Nephron (organoid): ENCODE data around the gene DOCK6.
A peak's percentile ranks its signal among the peaks of the same experiment; 100 is the strongest.

ENCODE experiments used
- H3K27ac Mint-ChIP-seq, 3 experiments: 2 replicates each; pipeline ENCODE4 v1.8.0; 2020; ENCODE audit warnings: mixed read lengths in 3 of 3, mild to moderate bottlenecking in 2 of 3, moderate library complexity in 1 of 3
- H3K27me3 Mint-ChIP-seq: 2 replicates; pipeline ENCODE4 v1.8.0; 2021; ENCODE audit warnings: low read depth, mild to moderate bottlenecking, moderate library complexity, mixed read lengths
- H3K36me3 Mint-ChIP-seq: 2 replicates; pipeline ENCODE4 v1.8.0; 2020; ENCODE audit warnings: low read depth, mixed read lengths
- H3K4me1 Mint-ChIP-seq: 2 replicates; pipeline ENCODE4 v1.8.0; 2020; ENCODE audit warnings: mixed read lengths
- H3K4me3 Mint-ChIP-seq, 3 experiments: 2 replicates each; pipeline ENCODE4 v1.8.0; 2020; ENCODE audit warnings: mild to moderate bottlenecking in 3 of 3, mixed read lengths in 3 of 3, moderate library complexity in 2 of 3
- H3K9me3 Mint-ChIP-seq: 2 replicates; pipeline ENCODE4 v1.8.0; 2020; ENCODE audit warnings: mixed read lengths
- TF ChIP-seq, protein P1 (sequence below), 3 experiments: fragments of 200-600 bp; sonication (generic); IDR thresholded peaks; one replicate each; pipeline ENCODE4 v1.5.0; 2021; ENCODE audit warnings: antibody characterized with exemption in 3 of 3; ENCODE audit not compliant: unreplicated experiment in 3 of 3

Gene DOCK6

DNA sequence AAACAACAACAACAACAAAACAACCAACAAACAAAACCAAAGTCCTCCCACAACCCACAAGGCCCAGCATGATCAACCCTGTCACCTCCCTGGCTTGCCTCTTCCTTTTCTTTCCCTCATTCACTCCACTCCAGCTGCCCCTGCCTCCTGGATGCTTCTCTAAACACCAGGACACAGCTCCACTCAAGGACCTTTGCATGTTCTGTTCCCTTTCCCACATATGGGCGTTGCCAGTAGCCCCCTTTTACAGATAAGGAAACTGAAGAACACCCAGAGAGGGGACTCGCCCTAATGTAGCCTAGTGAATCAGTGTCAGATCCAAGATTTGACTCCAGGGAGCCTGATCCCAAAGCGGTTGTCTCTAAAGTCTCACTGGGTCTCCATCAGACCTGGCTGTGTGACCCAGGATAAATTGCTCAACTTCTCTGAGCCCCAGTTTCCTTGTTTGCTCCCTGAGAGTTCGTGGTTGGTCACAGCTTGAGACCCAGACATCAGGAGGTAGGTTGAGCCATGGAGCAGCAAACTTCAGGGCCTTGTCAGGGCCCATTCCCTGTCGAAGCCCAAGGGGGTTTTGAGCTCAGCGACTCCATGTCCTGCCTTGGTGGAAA lies 3.0 kb upstream of the DOCK6 start:
- Mint-ChIP-seq H3K4me3 (peak overlapping the region; percentile 53 to 78 (median 61)), H3K27me3 (peaks cover 10% of the 10 kb centered on the region), H3K36me3 (no peaks in the 10 kb centered on the region), H3K27ac (peak overlapping the region in 2 of 3 experiments; percentile 15 to 18), H3K9me3 (peaks cover 2% of the 10 kb centered on the region), H3K4me1 (peaks cover 11% of the 10 kb centered on the region)
- TF ChIP-seq, protein P1, sequence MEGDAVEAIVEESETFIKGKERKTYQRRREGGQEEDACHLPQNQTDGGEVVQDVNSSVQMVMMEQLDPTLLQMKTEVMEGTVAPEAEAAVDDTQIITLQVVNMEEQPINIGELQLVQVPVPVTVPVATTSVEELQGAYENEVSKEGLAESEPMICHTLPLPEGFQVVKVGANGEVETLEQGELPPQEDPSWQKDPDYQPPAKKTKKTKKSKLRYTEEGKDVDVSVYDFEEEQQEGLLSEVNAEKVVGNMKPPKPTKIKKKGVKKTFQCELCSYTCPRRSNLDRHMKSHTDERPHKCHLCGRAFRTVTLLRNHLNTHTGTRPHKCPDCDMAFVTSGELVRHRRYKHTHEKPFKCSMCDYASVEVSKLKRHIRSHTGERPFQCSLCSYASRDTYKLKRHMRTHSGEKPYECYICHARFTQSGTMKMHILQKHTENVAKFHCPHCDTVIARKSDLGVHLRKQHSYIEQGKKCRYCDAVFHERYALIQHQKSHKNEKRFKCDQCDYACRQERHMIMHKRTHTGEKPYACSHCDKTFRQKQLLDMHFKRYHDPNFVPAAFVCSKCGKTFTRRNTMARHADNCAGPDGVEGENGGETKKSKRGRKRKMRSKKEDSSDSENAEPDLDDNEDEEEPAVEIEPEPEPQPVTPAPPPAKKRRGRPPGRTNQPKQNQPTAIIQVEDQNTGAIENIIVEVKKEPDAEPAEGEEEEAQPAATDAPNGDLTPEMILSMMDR (IDR thresholded peaks at IDR 0.05; ENCODE audit: unreplicated experiment in 3 of 3): no peak

DNA sequence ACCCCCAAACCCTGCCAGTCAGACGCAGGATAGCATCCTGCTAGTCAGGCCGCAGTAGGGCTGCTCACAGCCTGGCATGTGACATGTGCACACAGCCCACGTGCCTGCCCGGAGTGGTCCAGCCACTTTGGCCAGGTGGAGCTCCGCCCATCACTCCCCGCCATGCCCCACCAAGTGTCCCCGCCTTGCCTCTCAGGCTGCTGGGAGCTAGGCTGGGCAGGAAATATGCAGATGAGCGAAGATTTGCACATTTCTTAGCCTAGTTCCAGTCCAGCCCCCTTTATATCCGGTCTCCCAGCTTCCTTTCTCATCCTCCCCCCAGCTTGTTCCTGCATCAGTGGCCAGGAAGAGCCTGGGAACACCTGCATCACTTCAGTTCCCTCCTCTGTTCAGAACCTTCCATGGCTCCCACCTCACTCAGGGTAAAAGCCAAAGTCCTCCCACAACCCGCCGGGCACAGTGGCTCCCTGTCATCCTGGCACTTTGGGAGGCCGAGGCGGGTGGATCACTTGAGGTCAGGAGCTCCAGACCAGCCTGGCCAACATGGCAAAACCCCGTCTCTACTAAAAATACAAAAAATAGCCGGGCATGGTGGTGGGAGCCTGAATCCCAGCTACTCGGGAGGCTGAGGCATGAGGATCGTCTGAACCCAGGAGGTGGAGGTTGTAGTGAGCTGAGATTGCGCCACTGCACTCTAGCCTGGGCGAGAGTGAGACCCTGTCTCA lies 2.3 kb upstream of the DOCK6 start:
- TF ChIP-seq, protein P1 (IDR thresholded peaks at IDR 0.05; ENCODE audit: unreplicated experiment in 3 of 3): no peak
- H3K4me1 Mint-ChIP-seq: peaks cover 11% of the 10 kb centered on the region
- H3K27me3 Mint-ChIP-seq: peaks cover 10% of the 10 kb centered on the region
- no peaks in the 10 kb centered on the region for H3K36me3 Mint-ChIP-seq
- peak overlapping the region; percentile 18 to 77 (median 50) for H3K27ac Mint-ChIP-seq
- peak overlapping the region; percentile 53 to 80 (median 78) for H3K4me3 Mint-ChIP-seq
- H3K9me3 Mint-ChIP-seq: peaks cover 2% of the 10 kb centered on the region

DNA sequence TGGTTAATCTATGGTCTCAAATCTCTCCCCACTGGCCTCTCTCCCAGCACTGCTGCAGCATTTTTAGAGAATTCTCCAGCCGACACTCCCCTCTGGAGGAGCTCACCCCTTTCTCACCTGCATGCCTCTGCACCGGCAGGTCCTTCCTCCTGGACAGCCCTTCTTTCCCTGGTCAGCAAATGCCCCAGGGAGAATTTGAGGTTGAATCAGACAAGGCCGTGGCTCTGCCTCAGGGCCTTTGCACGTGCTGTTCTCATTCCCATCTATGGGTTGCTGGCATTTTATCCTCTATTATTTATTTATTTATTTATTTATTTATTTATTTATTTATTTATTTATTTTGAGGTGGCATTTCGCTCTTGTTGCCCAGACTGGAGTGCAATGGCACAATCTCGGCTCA lies 1.4 kb upstream of the DOCK6 start:
- no peaks in the 10 kb centered on the region for H3K36me3 Mint-ChIP-seq
- H3K4me1 Mint-ChIP-seq: peaks cover 3% of the 10 kb centered on the region
- TF ChIP-seq, protein P1 (IDR thresholded peaks at IDR 0.05; ENCODE audit: unreplicated experiment in 3 of 3): no peak
- no peaks in the 10 kb centered on the region for H3K9me3 Mint-ChIP-seq
- peak overlapping the region; percentile 76 to 83 (median 83) for H3K4me3 Mint-ChIP-seq
- peak overlapping the region in 1 of 3 experiments; percentile 27 for H3K27ac Mint-ChIP-seq
- peaks cover 10% of the 10 kb centered on the region for H3K27me3 Mint-ChIP-seq

DNA sequence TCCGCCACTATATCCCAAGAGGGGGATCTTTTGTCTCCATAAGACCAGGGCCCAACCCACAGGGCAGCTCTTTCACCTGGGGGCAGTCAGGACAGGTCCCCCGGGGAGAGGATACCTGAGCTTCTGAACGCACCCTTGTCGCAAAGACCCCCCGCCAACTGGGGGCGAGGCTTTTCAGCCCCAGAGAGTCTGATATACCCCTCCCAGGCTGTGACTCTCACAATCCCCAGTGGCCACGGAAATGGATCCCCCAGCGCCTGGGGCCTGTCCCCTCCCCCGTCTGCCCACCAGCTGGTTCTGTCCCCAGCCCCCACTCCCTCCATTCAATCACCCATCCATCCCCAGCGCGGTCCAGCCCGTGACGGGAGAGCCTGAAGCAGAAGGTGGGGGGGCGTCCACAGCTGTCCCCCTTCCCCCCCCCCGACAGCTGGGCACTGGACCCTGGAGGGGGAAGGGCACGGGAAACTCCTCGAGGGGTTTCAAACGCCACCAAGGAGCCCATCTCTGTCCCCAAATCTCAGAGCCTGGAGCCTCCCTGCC lies 823 bp downstream of the DOCK6 start:
- Mint-ChIP-seq H3K9me3 (no peaks in the 10 kb centered on the region), H3K4me3 (peak overlapping the region; percentile 81 to 92 (median 89)), H3K27ac (peak overlapping the region; percentile 88 to 92 (median 91)), H3K4me1 (no peaks in the 10 kb centered on the region), H3K36me3 (no peaks in the 10 kb centered on the region), H3K27me3 (peaks cover 10% of the 10 kb centered on the region)
- TF ChIP-seq, protein P1 (IDR thresholded peaks at IDR 0.05; ENCODE audit: unreplicated experiment in 3 of 3): no peak

DNA sequence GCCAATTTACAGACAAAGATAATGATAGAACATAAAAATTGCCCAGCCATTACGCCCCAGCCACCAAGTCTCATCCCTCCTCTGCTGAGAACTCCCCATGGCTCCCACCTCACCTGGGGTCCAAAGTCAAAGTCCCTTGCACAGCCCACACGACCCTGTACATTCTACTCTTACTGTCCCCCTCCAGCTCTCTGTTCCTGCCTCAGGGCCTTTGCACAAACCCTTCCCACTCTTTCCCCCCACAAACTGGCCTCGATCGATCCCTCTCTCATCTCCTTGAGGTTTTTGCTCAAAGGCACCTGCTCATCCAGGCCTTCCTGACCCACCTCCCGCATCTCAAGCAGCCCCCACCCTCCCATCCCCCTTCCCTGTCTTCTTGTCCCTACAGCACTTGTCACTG lies 1.3 kb downstream of the DOCK6 start:
- H3K4me3 Mint-ChIP-seq: peak overlapping the region; percentile 81 to 92 (median 89)
- no peaks in the 10 kb centered on the region for H3K9me3 Mint-ChIP-seq
- H3K27me3 Mint-ChIP-seq: peaks cover 10% of the 10 kb centered on the region
- peak overlapping the region; percentile 88 to 92 (median 91) for H3K27ac Mint-ChIP-seq
- H3K36me3 Mint-ChIP-seq: no peaks in the 10 kb centered on the region
- peaks cover 3% of the 10 kb centered on the region for H3K4me1 Mint-ChIP-seq
- TF ChIP-seq, protein P1 (IDR thresholded peaks at IDR 0.05; ENCODE audit: unreplicated experiment in 3 of 3): no peak
